Effector memory CD8-positive, alpha-beta T cell (primary cell): Measurements from ENCODE around the gene SEMA4D.

Experiments used
- ATAC-seq: fragments of 150-1000 bp; cut with Tn5 transposase; replicated peaks from 2 replicates; pipeline ENCODE4 v1.10.0; 2021; ENCODE audit warnings: mild to moderate bottlenecking, moderate library complexity
- DNase-seq, 3 experiments: peaks; one replicate each; pipeline ENCODE4 v3.0.0; 2021
- H3K27ac Mint-ChIP-seq, 2 donors: one replicate each; pipeline ENCODE4 v1.8.0; 2022; ENCODE audit warnings: mild to moderate bottlenecking in 2 of 2, mixed read lengths in 2 of 2, moderate library complexity in 2 of 2
- H3K27me3 Mint-ChIP-seq, 2 donors: one replicate each; pipeline ENCODE4 v1.8.0; 2022; ENCODE audit warnings: mixed read lengths in 2 of 2
- H3K36me3 Mint-ChIP-seq: one replicate; pipeline ENCODE4 v1.8.0; 2022; ENCODE audit warnings: mild to moderate bottlenecking, moderate library complexity, mixed read lengths; ENCODE audit not compliant: insufficient read depth
- H3K4me1 Mint-ChIP-seq, 2 donors: one replicate each; pipeline ENCODE4 v1.8.0; 2022; ENCODE audit warnings: low read depth in 2 of 2, mixed read lengths in 2 of 2
- H3K4me3 Mint-ChIP-seq, 2 donors: one replicate each; pipeline ENCODE4 v1.8.0; 2022; ENCODE audit warnings: mild to moderate bottlenecking in 2 of 2, mixed read lengths in 2 of 2, moderate library complexity in 2 of 2
- H3K9me3 Mint-ChIP-seq, 2 donors: one replicate each; pipeline ENCODE4 v1.8.0; 2022; ENCODE audit warnings: mixed read lengths in 2 of 2
- total RNA-seq, 9 experiments: gene quantifications; one replicate each; lab custom pipeline; 2026; lab: John Stamatoyannopoulos, UW

Gene SEMA4D, protein sequence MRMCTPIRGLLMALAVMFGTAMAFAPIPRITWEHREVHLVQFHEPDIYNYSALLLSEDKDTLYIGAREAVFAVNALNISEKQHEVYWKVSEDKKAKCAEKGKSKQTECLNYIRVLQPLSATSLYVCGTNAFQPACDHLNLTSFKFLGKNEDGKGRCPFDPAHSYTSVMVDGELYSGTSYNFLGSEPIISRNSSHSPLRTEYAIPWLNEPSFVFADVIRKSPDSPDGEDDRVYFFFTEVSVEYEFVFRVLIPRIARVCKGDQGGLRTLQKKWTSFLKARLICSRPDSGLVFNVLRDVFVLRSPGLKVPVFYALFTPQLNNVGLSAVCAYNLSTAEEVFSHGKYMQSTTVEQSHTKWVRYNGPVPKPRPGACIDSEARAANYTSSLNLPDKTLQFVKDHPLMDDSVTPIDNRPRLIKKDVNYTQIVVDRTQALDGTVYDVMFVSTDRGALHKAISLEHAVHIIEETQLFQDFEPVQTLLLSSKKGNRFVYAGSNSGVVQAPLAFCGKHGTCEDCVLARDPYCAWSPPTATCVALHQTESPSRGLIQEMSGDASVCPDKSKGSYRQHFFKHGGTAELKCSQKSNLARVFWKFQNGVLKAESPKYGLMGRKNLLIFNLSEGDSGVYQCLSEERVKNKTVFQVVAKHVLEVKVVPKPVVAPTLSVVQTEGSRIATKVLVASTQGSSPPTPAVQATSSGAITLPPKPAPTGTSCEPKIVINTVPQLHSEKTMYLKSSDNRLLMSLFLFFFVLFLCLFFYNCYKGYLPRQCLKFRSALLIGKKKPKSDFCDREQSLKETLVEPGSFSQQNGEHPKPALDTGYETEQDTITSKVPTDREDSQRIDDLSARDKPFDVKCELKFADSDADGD
- 332 to 1,059 (median 485) reads per million in 9 experiments for total RNA-seq

DNA sequence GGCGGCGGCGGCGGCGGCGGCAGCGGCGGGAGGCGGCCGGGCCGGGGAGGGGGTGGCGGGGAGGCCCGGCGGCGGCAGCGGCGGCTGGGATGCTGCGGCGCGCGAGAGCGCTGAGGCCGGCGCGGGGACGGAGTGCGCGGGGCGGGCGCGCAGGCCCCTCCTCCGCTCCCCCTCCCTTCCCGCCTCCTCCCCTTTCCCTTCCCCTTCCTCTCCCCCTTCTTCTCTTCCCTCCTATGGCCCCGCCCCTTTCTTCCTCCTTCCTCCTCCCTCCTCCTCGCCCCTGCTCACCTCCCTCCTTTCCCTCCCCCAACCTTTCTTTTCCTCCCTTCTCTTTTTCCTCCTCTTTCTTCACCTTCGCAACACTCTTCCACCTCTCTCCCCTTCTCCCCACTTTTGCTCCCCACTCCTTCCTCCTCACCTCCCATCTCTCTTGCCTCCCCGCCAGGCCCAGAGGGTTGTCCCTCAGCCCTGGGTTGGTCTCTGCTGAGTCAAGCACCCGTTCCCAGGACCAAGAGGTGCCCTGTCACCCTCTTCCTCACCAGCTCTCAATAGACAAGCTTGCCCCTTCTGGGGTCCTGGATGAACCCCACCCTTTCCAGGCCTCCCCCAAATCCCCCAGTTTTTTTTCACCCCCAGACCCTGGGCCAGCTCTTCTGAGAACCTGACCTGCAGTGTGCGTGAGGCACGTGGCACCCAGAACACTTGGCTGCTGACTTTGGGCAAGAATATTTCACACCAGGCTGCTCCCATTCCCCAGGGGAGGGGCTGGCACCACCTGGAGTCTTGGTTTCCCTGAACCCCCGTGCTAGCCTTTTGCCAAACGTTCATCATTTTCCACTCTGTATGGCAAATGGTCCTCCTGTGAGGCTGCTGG is at the start of gene SEMA4D:
SEMA4D (minus strand) TSS at position 136 of the 874 bp plus-strand sequence. CDS start 92,657 bp downstream, outside the sequence.
- Mint-ChIP-seq H3K9me3 (no peaks in the 10 kb centered on the region), H3K36me3 (peaks cover 27% of the 10 kb centered on the region), H3K27ac (peak within 1 kb of the TSS; percentile 93 to 95), H3K4me1 (peaks cover 85 to 87% of the 10 kb centered on the region in 2 donors), H3K27me3 (no peaks in the 10 kb centered on the region), H3K4me3 (peak within 1 kb of the TSS; percentile 92 to 93)
- DNase-seq (no peak), ATAC-seq (no peak)

DNA sequence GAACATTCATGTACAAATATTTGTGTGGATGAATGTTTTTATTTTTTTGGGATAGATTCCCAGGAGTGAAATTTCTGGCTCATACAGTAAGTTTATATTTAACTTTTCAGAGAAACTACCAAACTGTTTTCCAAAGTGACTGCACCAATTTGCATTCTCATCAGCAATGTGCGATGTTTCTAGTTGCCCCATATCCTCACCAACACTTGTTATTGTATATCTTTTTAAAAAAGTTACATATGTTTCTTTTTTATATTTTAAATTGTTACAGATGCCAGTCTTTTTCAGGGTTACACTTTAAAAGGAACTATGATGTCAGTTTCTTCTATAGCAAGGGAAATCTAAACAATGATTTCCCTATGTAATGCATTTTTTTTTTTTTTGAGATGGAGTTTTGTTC is 49.1 kb upstream of the SEMA4D start:
- ATAC-seq, result no peak
- no peak for DNase-seq
- peaks cover 8 to 10% of the 10 kb centered on the region in 2 donors for H3K4me1 Mint-ChIP-seq
- H3K4me3 Mint-ChIP-seq, result no peak overlapping the region
- no peaks in the 10 kb centered on the region for H3K27me3 Mint-ChIP-seq
- peaks cover 0 to 14% of the 10 kb centered on the region in 2 donors for H3K9me3 Mint-ChIP-seq
- no peaks in the 10 kb centered on the region for H3K36me3 Mint-ChIP-seq
- H3K27ac Mint-ChIP-seq, result no peak overlapping the region

DNA sequence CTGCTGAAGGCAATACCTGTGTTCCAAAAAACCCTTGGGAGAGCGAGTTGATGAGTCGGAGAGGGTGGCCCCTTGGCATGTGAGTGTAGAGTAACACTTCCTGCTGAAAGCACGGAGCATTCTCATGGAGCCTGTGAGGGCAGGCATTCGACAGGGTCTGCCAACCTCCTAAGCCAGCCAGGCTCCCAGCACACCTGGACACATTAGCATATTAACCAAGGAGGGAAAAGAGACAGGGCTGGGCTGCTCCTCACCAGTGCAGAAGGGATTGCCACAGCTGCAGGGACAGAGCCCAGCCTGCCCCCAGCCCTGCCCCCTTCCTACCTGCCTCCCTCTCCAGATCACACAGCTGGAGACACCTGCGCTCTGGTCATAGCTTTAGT is 46.4 kb upstream of the SEMA4D start:
- H3K4me1 Mint-ChIP-seq, result peaks cover 17 to 28% of the 10 kb centered on the region in 2 donors

DNA sequence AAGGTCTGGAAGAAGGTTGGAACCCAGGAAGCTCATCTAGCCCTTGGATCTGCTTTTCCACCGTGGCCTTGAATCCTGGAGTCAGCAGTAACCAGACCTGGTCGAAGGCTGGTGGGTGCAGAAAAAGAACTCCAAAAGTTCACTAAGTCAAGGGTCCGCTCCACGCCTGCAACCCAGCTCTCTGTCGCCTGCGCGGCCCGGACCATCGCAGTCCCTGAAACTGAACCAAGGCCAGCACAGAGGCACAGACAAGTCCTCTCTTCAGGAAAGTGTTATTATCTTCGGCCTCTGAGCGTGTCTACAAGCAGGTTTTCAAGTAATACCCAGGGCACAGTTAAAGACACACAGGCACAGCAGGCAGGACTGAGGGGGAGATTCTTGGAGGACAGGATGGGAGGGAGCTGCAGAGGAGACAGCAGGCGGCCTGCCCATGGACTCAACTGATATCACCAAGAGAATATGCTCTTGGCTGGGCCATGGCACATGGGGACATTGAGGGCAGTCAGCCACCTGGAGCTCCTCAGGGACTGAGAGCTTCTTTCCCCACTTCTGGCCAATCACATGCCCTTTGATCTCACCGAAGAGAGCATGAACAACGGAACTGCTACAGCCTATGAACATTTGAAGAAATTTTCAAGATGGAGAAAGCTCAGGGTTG is 45.8 kb upstream of the SEMA4D start:
- no peak overlapping the region for H3K4me3 Mint-ChIP-seq
- peaks cover 19 to 30% of the 10 kb centered on the region in 2 donors for H3K4me1 Mint-ChIP-seq
- H3K9me3 Mint-ChIP-seq, result peaks cover 0 to 14% of the 10 kb centered on the region in 2 donors
- DNase-seq, result no peak
- no peaks in the 10 kb centered on the region for H3K36me3 Mint-ChIP-seq
- H3K27ac Mint-ChIP-seq, result peak overlapping the region in 1 of 2 donors; percentile 28
- ATAC-seq, result no peak
- H3K27me3 Mint-ChIP-seq, result no peaks in the 10 kb centered on the region

More for the DNA sequence above, 46.4 kb upstream of the SEMA4D start:
- H3K27me3 Mint-ChIP-seq, result no peaks in the 10 kb centered on the region
- no peak overlapping the region for H3K27ac Mint-ChIP-seq
- DNase-seq, result no peak
- H3K4me3 Mint-ChIP-seq, result no peak overlapping the region
- H3K36me3 Mint-ChIP-seq, result no peaks in the 10 kb centered on the region
- ATAC-seq, result no peak
- H3K9me3 Mint-ChIP-seq, result peaks cover 0 to 14% of the 10 kb centered on the region in 2 donors

DNA sequence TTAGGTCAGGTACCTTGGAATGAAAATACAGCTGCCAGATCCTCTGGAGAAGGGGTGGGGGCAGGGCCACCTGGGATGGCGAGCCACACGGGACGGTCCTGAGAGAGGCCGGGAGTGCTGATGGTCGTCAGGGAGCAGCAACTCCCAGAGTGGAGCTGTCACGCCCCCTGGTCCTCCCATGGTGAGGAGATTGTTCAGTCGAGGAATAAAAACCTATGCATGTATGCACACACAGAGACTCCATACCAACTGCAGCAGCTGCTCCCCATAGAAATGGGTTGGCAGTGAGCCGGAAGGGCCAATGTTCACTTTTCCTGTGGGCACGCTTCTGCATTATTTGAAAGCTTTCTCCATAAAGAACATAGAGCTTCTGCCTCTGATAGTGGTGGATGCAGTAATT is 45.2 kb upstream of the SEMA4D start:
- Mint-ChIP-seq H3K4me1 (peaks cover 25 to 37% of the 10 kb centered on the region in 2 donors), H3K27ac (peak overlapping the region in 1 of 2 donors; percentile 28), H3K27me3 (no peaks in the 10 kb centered on the region), H3K36me3 (no peaks in the 10 kb centered on the region), H3K9me3 (peaks cover 0 to 14% of the 10 kb centered on the region in 2 donors), H3K4me3 (no peak overlapping the region)
- DNase-seq (no peak), ATAC-seq (no peak)

DNA sequence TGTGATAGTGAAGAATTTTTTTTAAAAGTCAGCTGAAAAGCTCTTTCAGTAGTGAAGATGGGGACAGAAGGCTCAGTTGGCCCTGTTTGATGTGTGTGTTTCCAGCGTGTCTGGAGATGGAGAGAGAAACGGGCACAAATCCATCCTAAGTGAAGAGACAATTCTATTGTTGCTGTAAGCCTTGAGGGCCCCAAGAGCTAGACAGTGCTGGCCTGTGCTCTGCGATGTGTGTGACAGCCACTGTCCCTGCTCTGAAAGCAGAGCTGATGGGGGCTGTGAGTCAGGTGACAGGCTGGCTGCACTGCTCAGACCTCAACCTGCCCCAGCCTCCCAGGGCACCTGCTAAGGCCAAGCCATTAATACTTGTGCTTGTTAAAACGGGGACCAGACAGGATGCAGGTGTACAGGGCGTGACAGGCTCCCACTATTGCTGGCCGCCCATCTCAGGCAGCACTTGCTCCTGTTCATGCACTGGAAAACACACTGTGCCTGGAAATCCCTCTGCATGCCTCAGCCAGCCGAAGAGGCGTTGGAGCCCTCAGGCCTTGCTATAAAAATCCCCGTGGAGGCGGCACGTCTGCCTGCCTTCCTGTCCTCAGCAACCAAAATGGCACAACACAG is 44.6 kb upstream of the SEMA4D start:
- Mint-ChIP-seq H3K9me3 (peaks cover 0 to 14% of the 10 kb centered on the region in 2 donors), H3K4me3 (no peak overlapping the region), H3K27ac (peak overlapping the region in 1 of 2 donors; percentile 28), H3K4me1 (peaks cover 28 to 41% of the 10 kb centered on the region in 2 donors), H3K36me3 (no peaks in the 10 kb centered on the region), H3K27me3 (no peaks in the 10 kb centered on the region)
- DNase-seq, result no peak
- no peak for ATAC-seq

DNA sequence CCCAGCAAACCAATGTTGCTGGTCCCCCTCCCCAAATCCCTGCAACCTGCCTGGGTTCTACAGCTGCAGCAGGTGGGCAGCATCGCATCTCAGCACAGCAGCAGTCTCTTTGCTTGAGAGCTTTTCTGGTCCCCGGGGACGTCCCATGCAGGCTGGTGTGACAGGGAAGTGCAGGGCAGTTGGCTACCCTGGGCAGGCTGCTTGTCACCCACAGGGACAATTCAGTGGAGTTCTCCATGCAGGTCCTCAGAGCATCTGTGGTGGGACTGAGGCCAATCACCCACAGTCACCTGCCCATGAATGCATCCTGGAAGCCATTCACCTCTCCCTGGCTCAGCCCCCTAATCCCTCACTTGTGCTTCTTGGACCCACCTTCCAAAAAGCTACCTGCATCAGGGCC is 43.9 kb upstream of the SEMA4D start:
- H3K9me3 Mint-ChIP-seq, result peaks cover 0 to 14% of the 10 kb centered on the region in 2 donors
- H3K4me3 Mint-ChIP-seq, result no peak overlapping the region
- no peak for ATAC-seq
- no peaks in the 10 kb centered on the region for H3K27me3 Mint-ChIP-seq
- peaks cover 35 to 48% of the 10 kb centered on the region in 2 donors for H3K4me1 Mint-ChIP-seq
- H3K27ac Mint-ChIP-seq, result peak overlapping the region; percentile 77 to 81
- H3K36me3 Mint-ChIP-seq, result no peaks in the 10 kb centered on the region
- no peak for DNase-seq

DNA sequence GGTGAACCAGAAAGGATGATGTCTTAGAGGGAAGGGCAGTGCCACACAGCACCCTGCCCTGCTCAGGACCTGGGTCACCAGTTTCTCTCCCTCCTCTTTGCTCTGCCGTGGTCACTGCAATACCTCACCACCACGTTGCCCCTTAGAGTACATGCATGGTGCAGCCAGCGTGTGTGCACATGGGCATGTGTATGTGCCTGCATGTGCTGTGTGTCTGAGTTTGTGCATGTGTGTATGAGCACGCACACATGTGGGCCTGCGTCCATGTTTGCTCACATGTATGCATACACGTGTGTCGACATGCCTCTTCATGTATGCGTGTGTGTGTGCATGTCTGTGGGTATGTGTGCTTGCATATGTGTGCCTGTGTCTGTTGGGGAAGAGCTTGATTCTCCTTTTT is 41.5 kb upstream of the SEMA4D start:
- DNase-seq (no peak), ATAC-seq (no peak)
- no peaks in the 10 kb centered on the region for H3K27me3 Mint-ChIP-seq
- peaks cover 55 to 69% of the 10 kb centered on the region in 2 donors for H3K4me1 Mint-ChIP-seq
- H3K4me3 Mint-ChIP-seq, result no peak overlapping the region
- H3K36me3 Mint-ChIP-seq, result no peaks in the 10 kb centered on the region
- peak overlapping the region; percentile 92 to 93 for H3K27ac Mint-ChIP-seq
- H3K9me3 Mint-ChIP-seq, result no peaks in the 10 kb centered on the region

DNA sequence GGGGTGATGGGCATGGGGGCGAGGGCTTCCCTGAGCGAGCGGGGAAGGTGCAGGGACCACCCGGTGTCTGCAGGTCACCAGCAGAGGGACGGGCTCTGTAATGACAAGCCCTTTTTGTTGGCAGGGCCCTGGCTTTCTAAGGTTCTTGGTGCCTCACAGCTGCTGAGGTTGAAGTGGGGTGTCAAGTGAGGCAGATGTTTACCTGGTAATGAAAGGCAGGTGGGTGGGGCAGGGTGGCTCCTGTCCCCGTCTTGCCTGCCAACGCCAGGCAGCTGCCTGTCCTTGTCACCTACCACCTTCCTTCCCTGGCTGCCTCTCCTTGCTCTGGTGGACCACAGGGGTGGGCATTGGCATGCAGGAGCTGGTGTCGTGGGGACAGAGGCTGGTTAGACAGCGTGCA is 41.0 kb upstream of the SEMA4D start:
- ATAC-seq (no peak), DNase-seq (no peak)
- peaks cover 59 to 72% of the 10 kb centered on the region in 2 donors for H3K4me1 Mint-ChIP-seq
- H3K4me3 Mint-ChIP-seq, result peak overlapping the region; percentile 57 to 62
- H3K36me3 Mint-ChIP-seq, result no peaks in the 10 kb centered on the region
- no peaks in the 10 kb centered on the region for H3K27me3 Mint-ChIP-seq
- no peaks in the 10 kb centered on the region for H3K9me3 Mint-ChIP-seq
- peak overlapping the region; percentile 92 to 93 for H3K27ac Mint-ChIP-seq

DNA sequence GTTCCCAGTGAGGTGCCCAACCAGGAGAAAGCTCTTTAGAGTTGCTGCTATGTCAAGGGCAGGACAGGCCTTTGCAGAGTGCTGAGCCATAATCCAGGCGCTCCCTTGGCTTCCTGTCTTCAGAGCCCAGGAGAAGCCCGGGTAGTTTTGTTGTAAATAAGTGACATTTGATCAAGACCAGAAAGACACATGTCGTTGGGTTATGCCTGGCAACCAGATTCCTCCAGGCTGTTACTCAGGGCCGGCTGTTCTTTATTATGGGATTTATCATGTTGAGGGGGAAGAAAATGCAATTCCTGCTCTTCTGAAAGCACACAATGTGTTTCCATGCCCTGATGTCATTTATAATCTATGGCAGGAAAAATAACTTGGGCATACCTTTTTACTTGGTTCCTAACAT is 39.3 kb upstream of the SEMA4D start:
- DNase-seq (no peak), ATAC-seq (no peak)
- peak overlapping the region; percentile 50 to 71 for H3K4me3 Mint-ChIP-seq
- H3K4me1 Mint-ChIP-seq, result peaks cover 74 to 81% of the 10 kb centered on the region in 2 donors
- H3K27me3 Mint-ChIP-seq, result no peaks in the 10 kb centered on the region
- no peaks in the 10 kb centered on the region for H3K36me3 Mint-ChIP-seq
- H3K9me3 Mint-ChIP-seq, result no peaks in the 10 kb centered on the region
- H3K27ac Mint-ChIP-seq, result peak overlapping the region; percentile 92 to 93

DNA sequence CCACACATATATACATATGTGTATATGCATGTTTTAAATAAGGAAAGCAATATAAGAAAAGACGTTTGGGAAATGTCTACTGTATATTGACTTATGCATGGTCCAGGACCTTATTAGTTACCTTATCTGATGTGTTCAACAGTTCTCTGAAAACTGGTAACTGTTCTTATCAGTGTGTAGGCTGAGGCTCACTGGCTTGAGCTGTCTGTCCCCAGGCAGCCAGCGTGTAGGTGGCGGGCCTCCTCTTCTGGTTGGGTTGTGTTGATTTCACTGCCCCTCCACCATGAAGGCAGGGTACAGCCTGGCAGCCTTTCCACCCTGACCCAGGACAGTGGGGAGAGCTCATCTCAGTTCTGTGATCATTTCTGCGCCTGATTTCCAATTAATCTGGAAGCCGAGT is 38.7 kb upstream of the SEMA4D start:
- peak overlapping the region; percentile 92 to 93 for H3K27ac Mint-ChIP-seq
- H3K9me3 Mint-ChIP-seq, result no peaks in the 10 kb centered on the region
- H3K4me1 Mint-ChIP-seq, result peaks cover 76 to 84% of the 10 kb centered on the region in 2 donors
- DNase-seq, result peak in 2 of 3 experiments; percentile 20 to 25
- no peaks in the 10 kb centered on the region for H3K27me3 Mint-ChIP-seq
- ATAC-seq, result peak; percentile 63
- H3K4me3 Mint-ChIP-seq, result peak overlapping the region; percentile 50 to 71
- no peaks in the 10 kb centered on the region for H3K36me3 Mint-ChIP-seq

DNA sequence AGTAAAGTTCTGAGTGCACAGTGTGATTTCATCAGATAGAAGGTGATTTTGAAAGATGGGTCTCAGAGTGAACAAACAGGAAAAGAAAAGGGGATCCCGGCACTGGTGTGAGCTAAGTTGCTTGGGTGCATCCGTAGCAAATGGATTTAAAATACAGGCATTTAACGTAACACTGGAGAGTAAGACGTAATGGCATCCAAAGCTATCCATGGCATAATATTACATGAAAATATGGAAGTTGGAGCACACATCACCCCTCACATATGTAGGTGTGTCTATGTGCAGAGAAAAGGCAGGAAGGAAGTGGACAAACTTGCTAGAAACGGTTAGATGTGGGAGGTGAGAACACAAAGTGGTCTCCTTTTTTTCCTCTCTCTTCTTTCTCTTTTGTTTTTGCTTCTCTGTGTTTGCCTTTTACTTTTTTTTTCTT is 38.2 kb upstream of the SEMA4D start:
- Mint-ChIP-seq H3K4me3 (peak overlapping the region; percentile 50 to 71), H3K27ac (peak overlapping the region; percentile 92 to 93), H3K36me3 (no peaks in the 10 kb centered on the region), H3K27me3 (no peaks in the 10 kb centered on the region), H3K9me3 (no peaks in the 10 kb centered on the region), H3K4me1 (peaks cover 76 to 85% of the 10 kb centered on the region in 2 donors)
- DNase-seq, result peak in 2 of 3 experiments; percentile 25 to 43
- peak; percentile 93 for ATAC-seq
